ENCODE data around the gene SCD5.

The SCD5 gene

DNA sequence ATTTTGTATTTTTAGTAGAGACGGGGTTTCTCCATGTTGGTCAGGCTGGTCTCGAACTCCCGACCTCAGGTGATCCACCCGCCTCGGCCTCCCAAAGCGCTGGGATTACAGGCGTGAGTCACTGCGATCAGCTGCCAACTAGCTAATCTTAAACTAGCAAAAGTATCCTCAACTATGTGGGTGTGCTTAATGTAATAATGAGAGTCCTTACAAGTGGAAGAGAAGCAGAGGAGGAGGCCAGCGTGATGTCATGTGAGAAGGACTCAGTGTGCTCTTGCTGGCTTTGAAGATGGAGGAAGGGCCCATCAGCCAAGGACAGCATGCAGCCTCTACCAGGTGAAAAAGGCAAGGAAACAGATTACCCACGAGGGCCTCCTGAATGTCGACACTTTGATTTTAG lies 19.6 kb downstream of the SCD5 start:
- H3K27me3 ChIP-seq (ENCODE audit: control insufficient read depth, insufficient read depth, low read length), result peaks cover 74% of the 10 kb centered on the region
- no peaks in the 10 kb centered on the region for H3K4me1 ChIP-seq (ENCODE audit: control insufficient read depth, insufficient read depth, low read length)
- no peaks in the 10 kb centered on the region for H3K36me3 ChIP-seq (ENCODE audit: control insufficient read depth, insufficient read depth, low read length)
- no peaks in the 10 kb centered on the region for H3K9me3 ChIP-seq (ENCODE audit: control insufficient read depth, insufficient read depth, low read length)
- no peak overlapping the region for H3K9ac ChIP-seq (ENCODE audit: low read depth, low read length)
- H3K4me3 ChIP-seq (ENCODE audit: low read depth, low read length), result no peak overlapping the region

- no peaks in the 10 kb centered on the region for H3K36me3 ChIP-seq (ENCODE audit: control insufficient read depth, insufficient read depth, low read length)
- H3K9ac ChIP-seq (ENCODE audit: low read depth, low read length), result no peak overlapping the region
- no peaks in the 10 kb centered on the region for H3K9me3 ChIP-seq (ENCODE audit: control insufficient read depth, insufficient read depth, low read length)
- no peak overlapping the region for H3K4me3 ChIP-seq (ENCODE audit: low read depth, low read length)
- peaks cover 64% of the 10 kb centered on the region for H3K27me3 ChIP-seq (ENCODE audit: control insufficient read depth, insufficient read depth, low read length)
- no peaks in the 10 kb centered on the region for H3K4me1 ChIP-seq (ENCODE audit: control insufficient read depth, insufficient read depth, low read length)
Observed at GRCh38 chr4:82777857-82778525, 20.6 kb downstream of the SCD5 start.

- Histone ChIP-seq H3K9ac (ENCODE audit: low read depth, low read length) (no peak overlapping the region), H3K36me3 (ENCODE audit: control insufficient read depth, insufficient read depth, low read length) (no peaks in the 10 kb centered on the region), H3K27me3 (ENCODE audit: control insufficient read depth, insufficient read depth, low read length) (peaks cover 54% of the 10 kb centered on the region), H3K9me3 (ENCODE audit: control insufficient read depth, insufficient read depth, low read length) (no peaks in the 10 kb centered on the region), H3K4me1 (ENCODE audit: control insufficient read depth, insufficient read depth, low read length) (no peaks in the 10 kb centered on the region), H3K4me3 (ENCODE audit: low read depth, low read length) (no peak overlapping the region)
Observed at GRCh38 chr4:82776925-82777542, 21.6 kb downstream of the SCD5 start.

DNA sequence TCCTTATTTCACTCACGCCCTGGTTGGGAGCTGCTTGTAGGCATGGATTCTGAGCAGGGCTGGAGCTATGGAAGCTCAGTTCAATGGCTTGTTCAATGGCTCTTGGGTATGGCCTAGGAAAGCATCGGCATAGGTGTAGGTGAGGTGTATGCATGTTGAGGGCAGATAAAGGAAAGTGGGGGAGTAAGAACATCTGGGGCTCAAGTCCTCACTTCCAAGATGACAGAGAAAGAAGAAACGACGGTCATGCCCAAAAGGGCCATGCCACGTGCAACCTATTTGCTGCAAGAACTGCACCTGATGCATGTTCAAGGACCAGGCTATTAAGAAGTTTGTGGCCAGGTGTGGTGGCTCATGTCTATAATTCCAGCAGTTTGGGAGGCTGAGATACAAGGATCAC lies 23.4 kb downstream of the SCD5 start:
- H3K9ac ChIP-seq (ENCODE audit: low read depth, low read length), result no peak overlapping the region
- H3K27me3 ChIP-seq (ENCODE audit: control insufficient read depth, insufficient read depth, low read length), result peaks cover 44% of the 10 kb centered on the region
- no peak overlapping the region for H3K4me3 ChIP-seq (ENCODE audit: low read depth, low read length)
- no peaks in the 10 kb centered on the region for H3K36me3 ChIP-seq (ENCODE audit: control insufficient read depth, insufficient read depth, low read length)
- H3K9me3 ChIP-seq (ENCODE audit: control insufficient read depth, insufficient read depth, low read length), result no peaks in the 10 kb centered on the region
- no peaks in the 10 kb centered on the region for H3K4me1 ChIP-seq (ENCODE audit: control insufficient read depth, insufficient read depth, low read length)

GRCh38 chr4:82774711-82775171 lies 23.9 kb downstream of the SCD5 start:
- no peak overlapping the region for H3K4me3 ChIP-seq (ENCODE audit: low read depth, low read length)
- H3K27me3 ChIP-seq (ENCODE audit: control insufficient read depth, insufficient read depth, low read length), result peaks cover 39% of the 10 kb centered on the region
- H3K36me3 ChIP-seq (ENCODE audit: control insufficient read depth, insufficient read depth, low read length), result no peaks in the 10 kb centered on the region
- H3K4me1 ChIP-seq (ENCODE audit: control insufficient read depth, insufficient read depth, low read length), result no peaks in the 10 kb centered on the region
- no peaks in the 10 kb centered on the region for H3K9me3 ChIP-seq (ENCODE audit: control insufficient read depth, insufficient read depth, low read length)
- H3K9ac ChIP-seq (ENCODE audit: low read depth, low read length), result no peak overlapping the region

GRCh38 chr4:82773057-82773456 lies 25.5 kb downstream of the SCD5 start:
- Histone ChIP-seq H3K4me3 (ENCODE audit: low read depth, low read length) (no peak overlapping the region), H3K9me3 (ENCODE audit: control insufficient read depth, insufficient read depth, low read length) (no peaks in the 10 kb centered on the region), H3K9ac (ENCODE audit: low read depth, low read length) (no peak overlapping the region), H3K4me1 (ENCODE audit: control insufficient read depth, insufficient read depth, low read length) (no peaks in the 10 kb centered on the region), H3K36me3 (ENCODE audit: control insufficient read depth, insufficient read depth, low read length) (no peaks in the 10 kb centered on the region), H3K27me3 (ENCODE audit: control insufficient read depth, insufficient read depth, low read length) (peaks cover 28% of the 10 kb centered on the region)

DNA sequence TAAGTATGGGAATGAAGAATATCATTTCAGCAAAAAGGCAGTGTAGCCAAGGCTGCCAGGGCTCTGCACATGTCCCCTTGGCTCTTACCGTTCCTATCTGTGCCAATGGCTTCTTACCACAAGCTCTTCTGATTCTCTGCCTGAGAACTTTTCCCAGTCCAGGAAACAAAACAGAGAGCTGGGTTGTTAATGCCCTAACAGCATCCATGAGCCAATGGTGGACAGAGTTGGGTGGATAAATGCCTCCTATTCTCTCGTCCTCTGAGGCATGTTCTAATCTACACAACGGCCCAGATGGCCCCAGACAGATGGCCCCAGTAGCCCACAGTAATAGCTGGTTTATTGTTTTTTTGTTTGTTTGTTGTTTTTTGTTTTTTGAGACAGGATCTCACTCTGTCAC lies 28.0 kb downstream of the SCD5 start:
- H3K9ac ChIP-seq (ENCODE audit: low read depth, low read length), result no peak overlapping the region
- H3K27me3 ChIP-seq (ENCODE audit: control insufficient read depth, insufficient read depth, low read length), result peaks cover 21% of the 10 kb centered on the region
- no peak overlapping the region for H3K4me3 ChIP-seq (ENCODE audit: low read depth, low read length)
- H3K9me3 ChIP-seq (ENCODE audit: control insufficient read depth, insufficient read depth, low read length), result no peaks in the 10 kb centered on the region
- no peaks in the 10 kb centered on the region for H3K36me3 ChIP-seq (ENCODE audit: control insufficient read depth, insufficient read depth, low read length)
- H3K4me1 ChIP-seq (ENCODE audit: control insufficient read depth, insufficient read depth, low read length), result no peaks in the 10 kb centered on the region

GRCh38 chr4:82765134-82765533 lies 33.5 kb downstream of the SCD5 start:
- Histone ChIP-seq H3K9me3 (ENCODE audit: control insufficient read depth, insufficient read depth, low read length) (no peaks in the 10 kb centered on the region), H3K4me1 (ENCODE audit: control insufficient read depth, insufficient read depth, low read length) (no peaks in the 10 kb centered on the region), H3K9ac (ENCODE audit: low read depth, low read length) (no peak overlapping the region), H3K4me3 (ENCODE audit: low read depth, low read length) (no peak overlapping the region), H3K36me3 (ENCODE audit: control insufficient read depth, insufficient read depth, low read length) (no peaks in the 10 kb centered on the region), H3K27me3 (ENCODE audit: control insufficient read depth, insufficient read depth, low read length) (peaks cover 19% of the 10 kb centered on the region)

DNA sequence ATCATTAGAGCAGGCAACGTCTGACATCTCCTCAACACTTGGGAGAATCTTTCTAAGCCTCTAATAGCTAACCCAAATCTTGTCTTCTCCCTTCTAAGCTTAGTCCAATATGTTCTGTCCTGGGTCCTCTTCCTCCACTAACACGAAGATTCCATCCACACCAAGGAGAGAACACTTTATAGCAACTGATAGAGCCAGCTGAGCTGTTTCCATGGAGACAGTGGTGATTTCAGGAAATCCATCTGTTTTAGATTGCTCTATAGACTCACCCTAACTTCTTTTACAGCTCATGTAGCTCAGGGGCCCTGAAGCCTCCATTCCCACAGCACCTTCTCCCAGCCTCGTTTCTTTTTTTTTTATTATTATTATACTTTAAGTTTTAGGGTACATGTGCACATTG lies 37.4 kb downstream of the SCD5 start:
- Histone ChIP-seq H3K9ac (ENCODE audit: low read depth, low read length) (no peak overlapping the region), H3K4me3 (ENCODE audit: low read depth, low read length) (no peak overlapping the region), H3K27me3 (ENCODE audit: control insufficient read depth, insufficient read depth, low read length) (peaks cover 31% of the 10 kb centered on the region), H3K4me1 (ENCODE audit: control insufficient read depth, insufficient read depth, low read length) (no peaks in the 10 kb centered on the region), H3K9me3 (ENCODE audit: control insufficient read depth, insufficient read depth, low read length) (no peaks in the 10 kb centered on the region), H3K36me3 (ENCODE audit: control insufficient read depth, insufficient read depth, low read length) (no peaks in the 10 kb centered on the region)

GRCh38 chr4:82758701-82759685 lies 39.6 kb downstream of the SCD5 start:
- H3K4me1 ChIP-seq (ENCODE audit: control insufficient read depth, insufficient read depth, low read length), result no peaks in the 10 kb centered on the region
- no peaks in the 10 kb centered on the region for H3K36me3 ChIP-seq (ENCODE audit: control insufficient read depth, insufficient read depth, low read length)
- no peak overlapping the region for H3K4me3 ChIP-seq (ENCODE audit: low read depth, low read length)
- H3K27me3 ChIP-seq (ENCODE audit: control insufficient read depth, insufficient read depth, low read length), result peaks cover 33% of the 10 kb centered on the region
- no peak overlapping the region for H3K9ac ChIP-seq (ENCODE audit: low read depth, low read length)
- H3K9me3 ChIP-seq (ENCODE audit: control insufficient read depth, insufficient read depth, low read length), result no peaks in the 10 kb centered on the region

GRCh38 chr4:82756061-82756460 lies 42.5 kb downstream of the SCD5 start:
- Histone ChIP-seq H3K4me1 (ENCODE audit: control insufficient read depth, insufficient read depth, low read length) (no peaks in the 10 kb centered on the region), H3K4me3 (ENCODE audit: low read depth, low read length) (no peak overlapping the region), H3K27me3 (ENCODE audit: control insufficient read depth, insufficient read depth, low read length) (peaks cover 31% of the 10 kb centered on the region), H3K9me3 (ENCODE audit: control insufficient read depth, insufficient read depth, low read length) (no peaks in the 10 kb centered on the region), H3K36me3 (ENCODE audit: control insufficient read depth, insufficient read depth, low read length) (no peaks in the 10 kb centered on the region), H3K9ac (ENCODE audit: low read depth, low read length) (no peak overlapping the region)
